RKO (cell line): Measurements from ENCODE around the gene PDZD7.

Source experiments
- DNase-seq: peaks from one replicate; pipeline ENCODE4 v3.0.0-alpha.2; 2016; ENCODE audit warnings: low spot score

The PDZD7 gene

DNA sequence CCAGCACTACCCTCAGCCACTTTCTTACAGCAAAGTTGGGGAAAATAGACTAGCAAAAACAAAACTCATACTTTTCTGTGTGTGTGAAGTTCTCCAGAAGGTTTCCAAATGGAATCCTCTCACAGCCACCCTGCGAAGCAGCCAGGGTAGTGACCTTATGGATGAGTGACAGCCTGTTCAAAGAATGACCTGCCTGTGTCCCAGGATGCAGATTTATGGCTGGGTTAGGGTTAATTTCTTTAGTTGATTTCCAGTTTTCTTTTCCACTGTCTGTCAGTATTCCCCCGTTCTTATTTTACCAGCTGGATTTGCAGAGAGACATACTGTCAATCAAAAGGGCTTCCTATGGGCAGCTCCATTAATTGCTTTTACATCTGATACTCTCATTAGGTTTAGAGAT, 64.0 kb downstream of the PDZD7 start:
- DNase-seq = no peak

DNA sequence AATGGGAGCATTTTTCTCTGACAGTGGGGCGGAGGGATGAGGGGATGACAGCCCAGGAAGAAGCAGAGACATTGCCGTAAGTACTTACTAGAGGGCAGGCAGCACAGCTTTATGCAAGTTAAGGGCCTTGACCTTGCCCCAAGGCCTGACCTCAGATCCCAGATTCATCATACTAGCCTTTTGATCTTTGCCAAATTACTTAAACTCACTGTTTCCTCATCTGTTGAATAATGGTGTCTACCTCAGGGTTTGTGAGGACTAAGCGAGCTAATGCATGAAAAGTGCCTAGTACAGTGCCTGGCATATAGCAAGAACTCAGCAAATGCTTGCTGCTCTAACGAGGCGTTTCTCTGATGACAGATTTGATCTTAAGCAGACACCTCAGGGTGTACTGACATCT, 65.1 kb downstream of the PDZD7 start:
- no peak for DNase-seq

DNA sequence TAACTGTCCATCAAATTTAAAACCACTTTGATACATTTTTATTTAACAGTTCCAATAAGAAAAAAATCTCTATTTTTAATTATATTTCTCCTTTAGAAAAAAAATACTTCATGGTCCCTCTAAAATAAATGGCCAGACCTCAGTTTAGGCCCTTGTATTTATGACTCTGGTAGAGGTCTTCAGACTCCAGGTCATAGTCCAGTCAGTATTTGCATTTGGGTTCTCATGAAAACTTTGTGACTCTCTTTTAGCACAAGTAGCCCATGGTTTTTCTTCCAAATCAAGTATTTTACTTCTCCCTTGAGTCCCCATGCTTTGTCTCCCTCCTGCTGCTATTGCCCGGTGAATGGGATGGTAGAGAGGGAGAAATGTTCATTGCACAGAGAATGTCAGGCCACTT, 67.1 kb downstream of the PDZD7 start:
- no peak for DNase-seq

DNA sequence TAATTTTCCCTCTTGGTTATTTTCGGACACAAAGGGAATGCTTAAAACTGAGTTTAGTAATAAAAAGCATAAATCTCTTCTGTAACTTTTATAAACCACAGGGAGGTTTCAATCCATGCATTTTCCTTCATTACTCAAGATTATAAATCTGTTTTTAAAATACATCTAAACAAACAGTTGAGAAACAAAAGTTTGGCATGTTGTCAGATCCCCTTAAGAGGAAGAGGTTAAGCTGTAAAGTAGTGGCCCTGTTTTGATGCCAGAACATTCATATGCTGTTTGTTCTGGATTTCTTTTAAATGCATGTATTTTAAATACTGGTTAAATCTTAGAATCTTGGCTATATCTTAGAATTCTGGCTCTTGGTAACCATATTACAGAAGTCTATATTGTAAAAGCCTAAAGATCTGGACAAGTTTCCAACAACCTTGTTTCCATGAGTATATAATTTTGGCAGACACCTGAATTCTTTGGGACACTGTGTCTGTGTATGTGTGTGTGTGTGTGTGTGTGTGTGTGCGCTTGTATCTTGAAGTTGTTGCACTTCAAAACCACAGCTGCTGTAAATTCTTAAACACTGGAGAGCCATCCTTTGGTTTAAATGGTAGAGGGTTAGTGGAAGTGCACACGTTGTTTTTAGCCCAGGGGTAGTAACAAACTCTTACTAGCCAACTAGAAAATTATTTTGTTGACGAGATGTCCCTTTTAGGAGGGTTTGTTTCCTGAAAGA, 68.4 kb downstream of the PDZD7 start:
- no peak for DNase-seq

DNA sequence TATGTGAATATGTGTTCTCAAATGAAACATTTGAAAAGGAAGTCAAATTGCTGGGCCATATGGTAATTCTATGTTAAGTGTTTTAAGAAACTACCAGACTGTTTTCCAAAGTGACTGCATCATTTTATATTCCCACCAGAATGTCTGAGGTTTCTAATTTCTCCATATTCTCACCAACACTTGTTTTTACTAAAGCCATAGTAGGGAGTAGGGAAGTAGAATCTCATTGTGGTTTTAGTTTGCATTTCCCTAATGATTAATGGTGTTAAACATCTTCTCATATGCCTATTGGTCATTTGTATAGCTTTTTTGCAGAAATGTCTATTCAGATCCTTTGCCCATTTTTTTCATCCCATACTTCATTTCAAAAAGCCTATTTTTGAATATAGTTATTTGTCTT, 70.7 kb downstream of the PDZD7 start:
- no peak for DNase-seq
